Thyroid gland (tissue), 4 donors: ENCODE measurements around the gene CDYL2. TPM values are rescaled to one million over a fixed set of nuclear protein-coding genes. Genes with fewer than 3 reads are reported as not detected.

ENCODE experiments used
- DNase-seq, 2 donors: peaks; one replicate each; pipeline ENCODE4 v3.0.0-alpha.2; 2019
- H3K27ac ChIP-seq, 3 donors: fragments of 200-600 bp; sonication (generic); 1 replicate in 2 of 3; 2 replicates in 1 of 3; pipeline ENCODE4 v1.5.1; 2016 to 2019; ENCODE audit warnings: mild to moderate bottlenecking in 1 of 3, moderate library complexity in 1 of 3
- H3K27me3 ChIP-seq: fragments of 200-600 bp; sonication (generic); one replicate; pipeline ENCODE4 v1.5.1; 2019
- H3K36me3 ChIP-seq, 2 donors: fragments of 200-600 bp; sonication (generic); one replicate each; pipeline ENCODE4 v1.5.1; 2016 to 2019
- H3K4me1 ChIP-seq, 2 donors: fragments of 200-600 bp; sonication (generic); one replicate each; pipeline ENCODE4 v1.5.1; 2017 to 2019
- H3K4me3 ChIP-seq, 3 donors: fragments of 200-600 bp; sonication (generic); replicated peaks in 1 of 3; 1 replicate in 2 of 3; 2 replicates in 1 of 3; pipeline ENCODE4 v1.5.1; 2016; ENCODE audit warnings: mild to moderate bottlenecking in 1 of 3
- H3K9me3 ChIP-seq: fragments of 200-600 bp; sonication (generic); one replicate; pipeline ENCODE4 v1.5.1; 2017
- POLR2A ChIP-seq, 2 donors: fragments of 450-650 bp; IDR thresholded peaks; one replicate each; pipeline ENCODE4 v1.6.1; 2017; ENCODE audit warnings: antibody characterized with exemption in 2 of 2, mild to moderate bottlenecking in 2 of 2, moderate library complexity in 1 of 2
- WGBS, 2 donors: methylation state at CpG; one replicate each; pipeline ENCODE4 v1.1.5; 2017; 5-methylcytosine and 5-hydroxymethylcytosine counted together
- intact Hi-C: fragments of 100-400 bp; cut with DNase I; formaldehyde crosslinking; loops from one replicate; pipeline ENCODE4 v1.15.1; 2023
- total RNA-seq, 4 donors: library from RNA; depleted of rRNA; stranded (reverse); fragments of >200 nt; gene quantifications; one replicate each; pipeline ENCODE4 v1.2.3, GENCODE V29; 2016
- TF ChIP-seq, protein P1 (sequence below), 6 experiments: fragments of 200-600 bp in 3 of 6; fragments of 450-650 bp in 3 of 6; sonication (generic) in 3 of 6; IDR thresholded peaks; one replicate each; pipeline ENCODE4 v1.5.1; 2016 to 2019; ENCODE audit warnings: antibody characterized with exemption in 6 of 6, mild to moderate bottlenecking in 2 of 6, inconsistent platforms in 1 of 6, moderate library complexity in 1 of 6

The CDYL2 gene
- total RNA-seq, 4 donors from 2014 or later, result 3.6 to 14.2 (median 5.3) TPM

DNA sequence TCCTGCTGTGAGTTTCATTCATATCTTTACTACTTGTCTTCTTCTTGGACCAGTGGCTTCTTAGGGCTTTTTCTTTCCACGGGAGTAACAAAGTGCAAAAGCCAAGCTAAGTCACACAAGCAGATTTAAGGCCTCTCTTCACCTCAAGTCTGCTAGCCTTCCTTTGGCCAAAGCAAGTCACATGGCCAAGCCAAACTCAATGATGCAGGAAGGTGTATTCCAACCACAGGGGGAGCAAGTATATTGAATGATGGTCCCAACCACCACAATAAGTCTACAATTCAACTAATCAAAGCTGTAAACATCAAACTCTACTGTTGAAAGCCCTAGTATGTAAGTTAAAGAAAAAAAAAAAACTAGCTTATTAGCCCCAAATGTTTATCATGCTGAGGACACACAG is 44.5 kb upstream of the CDYL2 start:
- 92 to 96% methylated on average over 1 of the region's 1 CpG for WGBS, 2 donors

DNA sequence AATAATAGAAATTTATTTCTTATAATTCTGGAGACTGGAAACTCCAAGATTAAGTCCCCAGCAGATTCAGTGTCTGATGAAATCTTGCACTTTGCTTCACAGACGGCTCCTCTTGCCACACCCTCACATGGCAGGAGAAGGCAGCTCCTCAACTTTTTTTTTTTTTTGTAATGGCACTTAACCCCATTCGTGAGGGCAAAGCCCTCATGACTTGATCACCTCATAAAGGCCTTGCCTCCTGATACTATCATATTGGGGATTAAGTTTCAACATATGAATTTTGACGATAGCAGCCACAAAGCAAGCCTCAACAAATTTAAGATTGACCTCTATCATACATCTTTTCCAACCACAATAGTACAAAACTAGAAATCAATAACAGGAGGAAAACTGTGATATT is 42.3 kb upstream of the CDYL2 start:
- Histone ChIP-seq H3K9me3 (no peaks in the 10 kb centered on the region), H3K36me3 (no peaks in the 10 kb centered on the region), H3K4me3 (no peak overlapping the region), H3K27ac (no peak overlapping the region), H3K27me3 (no peaks in the 10 kb centered on the region), H3K4me1 (no peaks in the 10 kb centered on the region)
- intact Hi-C loops, result no loop called here
- WGBS, 2 donors, result 62 to 63% methylated on average over 3 of the region's 3 CpGs
- no peak for TF ChIP-seq POLR2A (IDR thresholded peaks at IDR 0.05)
- TF ChIP-seq, protein P1, sequence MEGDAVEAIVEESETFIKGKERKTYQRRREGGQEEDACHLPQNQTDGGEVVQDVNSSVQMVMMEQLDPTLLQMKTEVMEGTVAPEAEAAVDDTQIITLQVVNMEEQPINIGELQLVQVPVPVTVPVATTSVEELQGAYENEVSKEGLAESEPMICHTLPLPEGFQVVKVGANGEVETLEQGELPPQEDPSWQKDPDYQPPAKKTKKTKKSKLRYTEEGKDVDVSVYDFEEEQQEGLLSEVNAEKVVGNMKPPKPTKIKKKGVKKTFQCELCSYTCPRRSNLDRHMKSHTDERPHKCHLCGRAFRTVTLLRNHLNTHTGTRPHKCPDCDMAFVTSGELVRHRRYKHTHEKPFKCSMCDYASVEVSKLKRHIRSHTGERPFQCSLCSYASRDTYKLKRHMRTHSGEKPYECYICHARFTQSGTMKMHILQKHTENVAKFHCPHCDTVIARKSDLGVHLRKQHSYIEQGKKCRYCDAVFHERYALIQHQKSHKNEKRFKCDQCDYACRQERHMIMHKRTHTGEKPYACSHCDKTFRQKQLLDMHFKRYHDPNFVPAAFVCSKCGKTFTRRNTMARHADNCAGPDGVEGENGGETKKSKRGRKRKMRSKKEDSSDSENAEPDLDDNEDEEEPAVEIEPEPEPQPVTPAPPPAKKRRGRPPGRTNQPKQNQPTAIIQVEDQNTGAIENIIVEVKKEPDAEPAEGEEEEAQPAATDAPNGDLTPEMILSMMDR (IDR thresholded peaks at IDR 0.05), result no peak
- no peak for DNase-seq

More for the DNA sequence above, 44.5 kb upstream of the CDYL2 start:
- no peaks in the 10 kb centered on the region for H3K36me3 ChIP-seq
- intact Hi-C loops, result no loop called here
- DNase-seq, result no peak
- TF ChIP-seq POLR2A (IDR thresholded peaks at IDR 0.05), result no peak
- TF ChIP-seq, protein P1 (IDR thresholded peaks at IDR 0.05), result no peak
- H3K4me1 ChIP-seq, result no peaks in the 10 kb centered on the region
- H3K27ac ChIP-seq, result no peak overlapping the region
- no peak overlapping the region for H3K4me3 ChIP-seq
- no peaks in the 10 kb centered on the region for H3K27me3 ChIP-seq
- no peaks in the 10 kb centered on the region for H3K9me3 ChIP-seq

DNA sequence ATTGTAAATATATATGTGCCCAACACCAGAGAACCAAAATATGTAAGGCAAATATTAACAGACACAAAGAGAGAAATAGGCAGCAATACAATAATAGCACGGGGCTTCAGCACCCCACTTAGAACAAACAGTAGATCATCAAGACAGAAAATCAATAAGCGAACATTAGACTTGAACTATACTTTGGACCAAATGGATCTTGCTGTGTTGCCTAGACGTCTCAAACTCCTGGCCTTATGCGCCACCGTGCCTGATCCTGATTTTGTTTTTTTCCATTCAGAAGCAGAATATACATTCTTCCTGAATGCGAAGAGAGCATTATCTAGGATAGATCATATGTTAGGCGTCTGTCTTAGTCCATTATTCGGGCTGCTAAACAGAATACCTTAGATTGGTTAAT is 41.9 kb upstream of the CDYL2 start:
- no peaks in the 10 kb centered on the region for H3K4me1 ChIP-seq
- intact Hi-C loops, result no loop called here

DNA sequence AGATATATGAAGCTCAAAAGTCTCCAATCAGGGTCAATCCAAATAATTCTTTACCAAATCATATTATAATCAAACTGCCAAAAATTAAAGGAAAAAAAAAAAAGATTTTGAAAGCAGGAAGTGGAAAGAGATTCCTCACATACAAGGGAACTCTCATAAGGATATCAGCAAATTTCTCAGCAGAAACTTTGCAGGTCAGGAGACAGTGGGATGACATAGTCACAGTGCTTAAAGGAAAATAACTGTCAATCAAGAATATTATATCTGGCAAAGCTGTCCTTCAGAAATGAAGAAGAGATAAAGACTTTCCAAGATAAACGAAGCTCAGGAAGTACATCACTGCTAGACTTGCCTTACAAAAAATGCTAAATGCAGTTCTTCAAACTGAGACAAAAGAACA is 40.0 kb upstream of the CDYL2 start:
- TF ChIP-seq, protein P1 (IDR thresholded peaks at IDR 0.05), result no peak
- TF ChIP-seq POLR2A (IDR thresholded peaks at IDR 0.05), result no peak
- Histone ChIP-seq H3K27me3 (no peaks in the 10 kb centered on the region), H3K4me3 (no peak overlapping the region), H3K27ac (no peak overlapping the region), H3K36me3 (no peaks in the 10 kb centered on the region), H3K9me3 (no peaks in the 10 kb centered on the region), H3K4me1 (no peaks in the 10 kb centered on the region)
- intact Hi-C loops, result no loop called here
- WGBS, 2 donors, result 75 to 89% methylated on average over 1 of the region's 1 CpG
- DNase-seq, result no peak

More for the DNA sequence above, 41.9 kb upstream of the CDYL2 start:
- 92 to 93% methylated on average over 8 of the region's 8 CpGs for WGBS, 2 donors
- TF ChIP-seq, protein P1 (IDR thresholded peaks at IDR 0.05), result no peak
- no peak for TF ChIP-seq POLR2A (IDR thresholded peaks at IDR 0.05)
- no peaks in the 10 kb centered on the region for H3K36me3 ChIP-seq
- H3K27me3 ChIP-seq, result no peaks in the 10 kb centered on the region
- DNase-seq, result no peak
- H3K27ac ChIP-seq, result no peak overlapping the region
- H3K4me3 ChIP-seq, result no peak overlapping the region
- H3K9me3 ChIP-seq, result no peaks in the 10 kb centered on the region

GRCh38 chr16:80841231-80841630 is 36.8 kb upstream of the CDYL2 start:
- no peaks in the 10 kb centered on the region for H3K9me3 ChIP-seq
- no peak overlapping the region for H3K27ac ChIP-seq
- H3K27me3 ChIP-seq, result no peaks in the 10 kb centered on the region
- H3K4me3 ChIP-seq, result no peak overlapping the region
- DNase-seq, result no peak
- TF ChIP-seq, protein P1 (IDR thresholded peaks at IDR 0.05), result no peak
- TF ChIP-seq POLR2A (IDR thresholded peaks at IDR 0.05), result no peak
- no peaks in the 10 kb centered on the region for H3K36me3 ChIP-seq
- no peaks in the 10 kb centered on the region for H3K4me1 ChIP-seq
- intact Hi-C loops, result no loop called here
